ENCODE data around the gene RHPN2.
"Not testable (repeated sequence)": the region's sequence is repeated elsewhere in the genome, so short reads cannot be mapped to it uniquely, and the experiment has no call there.

The RHPN2 gene

GRCh38 chr19:33035461-33035860 lies 29.2 kb downstream of the RHPN2 start:
- Histone ChIP-seq H3K79me2 (ENCODE audit: control insufficient read depth, low read length) (peaks cover 3% of the 10 kb centered on the region; the same call in 1 of the 2 replicates), H3K4me3 (ENCODE audit: low read length) (no peak overlapping the region), H3K27me3 (ENCODE audit: control insufficient read depth, low read length) (no peaks in the 10 kb centered on the region), H3K9me2 (replicated peaks; ENCODE audit: control insufficient read depth, low read length) (no peaks in the 10 kb centered on the region), H3K9me3 (ENCODE audit: control insufficient read depth, insufficient read depth, low read length) (no peaks in the 10 kb centered on the region), H3K4me2 (ENCODE audit: low read length) (no peak overlapping the region), H3F3A (ENCODE audit: control insufficient read depth, insufficient read depth) (no peaks in the 10 kb centered on the region), H4K20me1 (ENCODE audit: control insufficient read depth, insufficient read depth, low read depth, low read length) (no peaks in the 10 kb centered on the region), H3K4me1 (ENCODE audit: control insufficient read depth, low read length) (peaks cover 5% of the 10 kb centered on the region), H3K36me3 (ENCODE audit: control insufficient read depth, low read length) (no peaks in the 10 kb centered on the region; the same call in 1 of the 2 replicates), H3K27ac (ENCODE audit: low read depth, low read length) (no peak overlapping the region)
- TF ChIP-seq CTCF (IDR thresholded peaks at IDR 0.05; ENCODE audit: low read depth, low read length, poor library complexity, severe bottlenecking): no peak
- no peak for TF ChIP-seq EZH2phosphoT487 (IDR thresholded peaks at IDR 0.05; ENCODE audit: borderline replicate concordance, low read length)

GRCh38 chr19:33032218-33032781 lies 32.4 kb downstream of the RHPN2 start:
- TF ChIP-seq CTCF (IDR thresholded peaks at IDR 0.05; ENCODE audit: low read depth, low read length, poor library complexity, severe bottlenecking) (no peak), EZH2phosphoT487 (IDR thresholded peaks at IDR 0.05; ENCODE audit: borderline replicate concordance, low read length) (no peak)
- Histone ChIP-seq H3K79me2 (ENCODE audit: control insufficient read depth, low read length) (no peaks in the 10 kb centered on the region), H3K9me3 (ENCODE audit: control insufficient read depth, insufficient read depth, low read length) (no peaks in the 10 kb centered on the region), H3K27ac (ENCODE audit: low read depth, low read length) (no peak overlapping the region), H3K27me3 (ENCODE audit: control insufficient read depth, low read length) (no peaks in the 10 kb centered on the region), H3K4me3 (ENCODE audit: low read length) (no peak overlapping the region), H3K4me2 (ENCODE audit: low read length) (no peak overlapping the region), H4K20me1 (ENCODE audit: control insufficient read depth, insufficient read depth, low read depth, low read length) (no peaks in the 10 kb centered on the region), H3K4me1 (ENCODE audit: control insufficient read depth, low read length) (peaks cover under 1% of the 10 kb centered on the region; the same call in 1 of the 2 replicates), H3F3A (ENCODE audit: control insufficient read depth, insufficient read depth) (no peaks in the 10 kb centered on the region), H3K36me3 (ENCODE audit: control insufficient read depth, low read length) (no peaks in the 10 kb centered on the region), H3K9me2 (replicated peaks; ENCODE audit: control insufficient read depth, low read length) (no peaks in the 10 kb centered on the region)

GRCh38 chr19:33029746-33030303 lies 34.9 kb downstream of the RHPN2 start:
- TF ChIP-seq EZH2phosphoT487 (IDR thresholded peaks at IDR 0.05; ENCODE audit: borderline replicate concordance, low read length) (no peak), CTCF (IDR thresholded peaks at IDR 0.05; ENCODE audit: low read depth, low read length, poor library complexity, severe bottlenecking) (no peak)
- H3K27me3 ChIP-seq (ENCODE audit: control insufficient read depth, low read length): no peaks in the 10 kb centered on the region
- H3K4me1 ChIP-seq (ENCODE audit: control insufficient read depth, low read length): no peaks in the 10 kb centered on the region
- H3K4me3 ChIP-seq (ENCODE audit: low read length): no peak overlapping the region
- no peaks in the 10 kb centered on the region for H3K9me2 ChIP-seq (replicated peaks; ENCODE audit: control insufficient read depth, low read length)
- no peaks in the 10 kb centered on the region for H3K79me2 ChIP-seq (ENCODE audit: control insufficient read depth, low read length)
- no peaks in the 10 kb centered on the region for H3K9me3 ChIP-seq (ENCODE audit: control insufficient read depth, insufficient read depth, low read length)
- no peaks in the 10 kb centered on the region for H4K20me1 ChIP-seq (ENCODE audit: control insufficient read depth, insufficient read depth, low read depth, low read length)
- no peak overlapping the region for H3K4me2 ChIP-seq (ENCODE audit: low read length)
- H3F3A ChIP-seq (ENCODE audit: control insufficient read depth, insufficient read depth): no peaks in the 10 kb centered on the region
- H3K36me3 ChIP-seq (ENCODE audit: control insufficient read depth, low read length): no peaks in the 10 kb centered on the region
- H3K27ac ChIP-seq (ENCODE audit: low read depth, low read length): no peak overlapping the region

GRCh38 chr19:33026602-33027001 lies 38.1 kb downstream of the RHPN2 start:
- H3K79me2 ChIP-seq (ENCODE audit: control insufficient read depth, low read length); H4K20me1 ChIP-seq (ENCODE audit: control insufficient read depth, insufficient read depth, low read depth, low read length); H3K36me3 ChIP-seq (ENCODE audit: control insufficient read depth, low read length); H3K27me3 ChIP-seq (ENCODE audit: control insufficient read depth, low read length); H3F3A ChIP-seq (ENCODE audit: control insufficient read depth, insufficient read depth); H3K4me2 ChIP-seq (ENCODE audit: low read length); H3K27ac ChIP-seq (ENCODE audit: low read depth, low read length); H3K9me3 ChIP-seq (ENCODE audit: control insufficient read depth, insufficient read depth, low read length); H3K4me1 ChIP-seq (ENCODE audit: control insufficient read depth, low read length); H3K9me2 ChIP-seq (replicated peaks; ENCODE audit: control insufficient read depth, low read length); H3K4me3 ChIP-seq (ENCODE audit: low read length): not testable (repeated sequence)

GRCh38 chr19:33025468-33026238 lies 39.0 kb downstream of the RHPN2 start:
- not testable (repeated sequence) for H3K27me3 ChIP-seq (ENCODE audit: control insufficient read depth, low read length); H3K4me1 ChIP-seq (ENCODE audit: control insufficient read depth, low read length); H3K9me3 ChIP-seq (ENCODE audit: control insufficient read depth, insufficient read depth, low read length); H3K4me3 ChIP-seq (ENCODE audit: low read length); H3K36me3 ChIP-seq (ENCODE audit: control insufficient read depth, low read length); H3K79me2 ChIP-seq (ENCODE audit: control insufficient read depth, low read length); H4K20me1 ChIP-seq (ENCODE audit: control insufficient read depth, insufficient read depth, low read depth, low read length); H3F3A ChIP-seq (ENCODE audit: control insufficient read depth, insufficient read depth); H3K27ac ChIP-seq (ENCODE audit: low read depth, low read length); H3K9me2 ChIP-seq (replicated peaks; ENCODE audit: control insufficient read depth, low read length); H3K4me2 ChIP-seq (ENCODE audit: low read length)
